DOHH2 (cell line): ENCODE results near the gene C20orf173.

Experiments used
- H3F3A ChIP-seq: fragments of 200-600 bp; sonication (generic), shearing (Covaris generic); 2 replicates; pipeline ENCODE4 v1.6.0; 2016; ENCODE audit warnings: antibody characterized with exemption, mild to moderate bottlenecking; ENCODE audit not compliant: control insufficient read depth, insufficient read depth
- H3K27ac ChIP-seq: fragments of 200-600 bp; sonication (generic); 2 replicates; pipeline ENCODE4 v1.5.1; 2014; ENCODE audit warnings: low read depth, mild to moderate bottlenecking, low read length, moderate library complexity
- H3K27me3 ChIP-seq: fragments of 200-600 bp; sonication (generic); 2 replicates; pipeline ENCODE4 v1.6.1; 2014; ENCODE audit warnings: mild to moderate bottlenecking, low read length, mixed read lengths; ENCODE audit not compliant: control insufficient read depth
- H3K36me3 ChIP-seq: fragments of 200-600 bp; sonication (generic); 2 replicates; pipeline ENCODE4 v1.6.1; 2014; ENCODE audit warnings: mild to moderate bottlenecking, low read length, moderate library complexity, mixed read lengths; ENCODE audit not compliant: control insufficient read depth
- H3K4me1 ChIP-seq: fragments of 200-600 bp; sonication (generic); 2 replicates; pipeline ENCODE4 v1.6.1; 2014; ENCODE audit warnings: mild to moderate bottlenecking, low read length, mixed read lengths; ENCODE audit not compliant: control insufficient read depth
- H3K4me2 ChIP-seq: fragments of 200-600 bp; sonication (generic); 2 replicates; pipeline ENCODE4 v1.6.0; 2014; ENCODE audit warnings: mild to moderate bottlenecking, low read length, moderate library complexity
- H3K4me3 ChIP-seq: fragments of 200-600 bp; sonication (generic); 2 replicates; pipeline ENCODE4 v1.5.1; 2014; ENCODE audit warnings: mild to moderate bottlenecking, low read length, mixed read lengths
- H3K79me2 ChIP-seq: fragments of 200-600 bp; sonication (generic); 2 replicates; pipeline ENCODE4 v1.6.1; 2014; ENCODE audit warnings: mild to moderate bottlenecking, low read length, mixed read lengths; ENCODE audit not compliant: control insufficient read depth
- H3K9me2 ChIP-seq: fragments of 200-600 bp; sonication (generic); replicated peaks from 2 replicates; pipeline ENCODE4 v1.6.1; 2014; ENCODE audit warnings: mild to moderate bottlenecking, low read length, mixed read lengths; ENCODE audit not compliant: control insufficient read depth
- H3K9me3 ChIP-seq: fragments of 200-600 bp; sonication (generic); 2 replicates; pipeline ENCODE4 v1.6.1; 2014; ENCODE audit warnings: antibody characterized with exemption, low read length, mixed read lengths; ENCODE audit not compliant: control insufficient read depth, insufficient read depth
- H4K20me1 ChIP-seq: fragments of 200-600 bp; sonication (generic); 2 replicates; pipeline ENCODE4 v1.6.0; 2014; ENCODE audit warnings: low read depth, mild to moderate bottlenecking, antibody characterized with exemption, low read length, moderate library complexity; ENCODE audit not compliant: control insufficient read depth, insufficient read depth
- EZH2phosphoT487 ChIP-seq: fragments of 200-600 bp; sonication (generic); IDR thresholded peaks from 2 replicates; pipeline ENCODE4 v1.6.1; 2017; ENCODE audit warnings: borderline replicate concordance, mild to moderate bottlenecking, antibody characterized with exemption, low read length, moderate library complexity, mixed read lengths
- TF ChIP-seq, protein P1 (sequence below): fragments of 200-600 bp; sonication (generic); IDR thresholded peaks from one replicate; pipeline ENCODE4 v1.5.1; 2014; ENCODE audit warnings: antibody characterized with exemption, mild to moderate bottlenecking, low read depth, low read length; ENCODE audit not compliant: poor library complexity, severe bottlenecking

The C20orf173 gene

DNA sequence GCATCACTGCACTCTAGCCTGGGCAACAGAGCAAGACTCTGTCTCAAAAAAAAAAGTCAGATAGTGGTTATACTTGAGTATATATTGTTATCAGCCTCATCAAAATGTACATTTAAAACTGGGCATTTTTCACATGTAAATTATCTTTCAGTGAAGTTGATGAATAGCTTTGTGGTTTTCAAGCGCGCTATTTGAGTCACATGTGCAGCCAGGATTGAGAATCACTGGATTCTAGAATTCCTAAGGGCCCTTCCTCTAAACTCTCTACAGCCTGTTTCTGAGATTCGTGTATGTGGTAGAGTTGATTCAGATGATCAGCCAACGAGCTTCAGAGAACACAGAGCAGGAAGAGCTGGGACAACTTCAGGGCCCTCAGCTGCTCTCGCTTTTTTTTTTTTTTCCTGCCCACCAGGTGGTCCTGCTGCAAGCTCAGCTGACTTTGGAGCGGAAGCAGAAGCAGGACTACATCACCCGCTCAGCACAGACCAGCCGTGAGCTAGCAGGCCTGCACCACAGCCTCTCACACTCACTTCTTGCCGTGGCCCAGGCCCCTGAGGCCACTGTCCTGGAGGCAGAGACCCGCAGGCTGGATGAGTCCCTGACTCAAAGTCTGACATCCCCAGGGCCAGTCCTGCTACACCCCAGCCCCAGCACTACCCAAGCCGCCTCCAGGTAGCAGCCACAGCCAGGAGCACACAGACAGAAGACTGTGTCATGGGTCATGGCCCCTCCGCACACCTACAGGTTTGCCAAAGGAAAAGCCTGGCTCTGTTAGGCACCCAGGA lies 18.3 kb downstream of the C20orf173 start:
- Histone ChIP-seq H3K9me2 (no peaks in the 10 kb centered on the region), H3K79me2 (no peaks in the 10 kb centered on the region), H3K9me3 (no peaks in the 10 kb centered on the region), H3K4me1 (0 out of 2 replicates have a peak, but pooled peaks cover under 1% of the 10 kb centered on the region), H3K4me3 (no peak overlapping the region), H3F3A (no peaks in the 10 kb centered on the region), H3K27ac (no peak overlapping the region), H3K4me2 (no peak overlapping the region), H3K36me3 (peaks cover 49% of the 10 kb centered on the region), H3K27me3 (no peaks in the 10 kb centered on the region), H4K20me1 (no peaks in the 10 kb centered on the region)
- TF ChIP-seq, protein P1, sequence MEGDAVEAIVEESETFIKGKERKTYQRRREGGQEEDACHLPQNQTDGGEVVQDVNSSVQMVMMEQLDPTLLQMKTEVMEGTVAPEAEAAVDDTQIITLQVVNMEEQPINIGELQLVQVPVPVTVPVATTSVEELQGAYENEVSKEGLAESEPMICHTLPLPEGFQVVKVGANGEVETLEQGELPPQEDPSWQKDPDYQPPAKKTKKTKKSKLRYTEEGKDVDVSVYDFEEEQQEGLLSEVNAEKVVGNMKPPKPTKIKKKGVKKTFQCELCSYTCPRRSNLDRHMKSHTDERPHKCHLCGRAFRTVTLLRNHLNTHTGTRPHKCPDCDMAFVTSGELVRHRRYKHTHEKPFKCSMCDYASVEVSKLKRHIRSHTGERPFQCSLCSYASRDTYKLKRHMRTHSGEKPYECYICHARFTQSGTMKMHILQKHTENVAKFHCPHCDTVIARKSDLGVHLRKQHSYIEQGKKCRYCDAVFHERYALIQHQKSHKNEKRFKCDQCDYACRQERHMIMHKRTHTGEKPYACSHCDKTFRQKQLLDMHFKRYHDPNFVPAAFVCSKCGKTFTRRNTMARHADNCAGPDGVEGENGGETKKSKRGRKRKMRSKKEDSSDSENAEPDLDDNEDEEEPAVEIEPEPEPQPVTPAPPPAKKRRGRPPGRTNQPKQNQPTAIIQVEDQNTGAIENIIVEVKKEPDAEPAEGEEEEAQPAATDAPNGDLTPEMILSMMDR: no peak
- TF ChIP-seq EZH2phosphoT487: no peak

DNA sequence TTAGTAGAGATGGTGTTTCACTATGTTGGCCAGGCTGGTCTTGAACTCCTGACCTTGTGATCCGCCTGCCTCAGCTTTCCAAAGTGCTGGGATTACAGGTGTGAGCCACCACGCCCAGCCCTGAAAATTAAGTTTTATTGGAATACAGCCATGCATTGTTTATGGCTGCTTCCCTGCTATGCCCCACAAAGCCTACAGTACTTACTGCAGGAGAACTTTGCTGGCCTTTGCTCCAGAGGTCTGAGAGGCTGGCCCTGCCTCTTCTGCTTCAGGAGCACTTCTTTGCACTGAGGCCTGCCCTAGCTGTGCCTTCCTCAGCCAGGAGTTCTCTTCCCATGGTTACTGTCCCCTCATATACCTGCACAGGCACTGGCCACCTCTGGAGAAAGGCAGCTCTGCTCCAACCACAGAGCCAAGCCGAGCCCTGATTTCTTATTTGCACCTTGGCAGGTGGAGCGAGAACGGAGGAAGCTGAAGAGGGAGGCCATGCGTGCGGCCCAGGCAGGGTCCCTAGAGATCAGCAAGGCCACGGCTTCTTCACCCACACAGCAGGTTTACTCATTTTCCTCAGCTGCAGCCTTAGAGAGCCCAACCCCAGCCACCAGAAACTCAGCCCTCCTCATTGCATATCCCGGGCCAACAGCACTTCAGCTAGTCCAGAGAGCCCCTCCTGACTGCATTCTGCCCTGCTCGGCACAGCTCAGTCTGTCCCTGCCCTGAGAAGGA lies 20.8 kb downstream of the C20orf173 start:
- Histone ChIP-seq H3K4me3 (no peak overlapping the region), H3F3A (no peaks in the 10 kb centered on the region), H3K27ac (no peak overlapping the region), H4K20me1 (no peaks in the 10 kb centered on the region), H3K79me2 (no peaks in the 10 kb centered on the region), H3K9me3 (no peaks in the 10 kb centered on the region), H3K9me2 (no peaks in the 10 kb centered on the region), H3K36me3 (peaks cover 67% of the 10 kb centered on the region), H3K27me3 (no peaks in the 10 kb centered on the region), H3K4me2 (no peak overlapping the region), H3K4me1 (0 out of 2 replicates have a peak, but pooled peaks cover 4% of the 10 kb centered on the region)
- TF ChIP-seq, protein P1: no peak
- no peak for TF ChIP-seq EZH2phosphoT487

DNA sequence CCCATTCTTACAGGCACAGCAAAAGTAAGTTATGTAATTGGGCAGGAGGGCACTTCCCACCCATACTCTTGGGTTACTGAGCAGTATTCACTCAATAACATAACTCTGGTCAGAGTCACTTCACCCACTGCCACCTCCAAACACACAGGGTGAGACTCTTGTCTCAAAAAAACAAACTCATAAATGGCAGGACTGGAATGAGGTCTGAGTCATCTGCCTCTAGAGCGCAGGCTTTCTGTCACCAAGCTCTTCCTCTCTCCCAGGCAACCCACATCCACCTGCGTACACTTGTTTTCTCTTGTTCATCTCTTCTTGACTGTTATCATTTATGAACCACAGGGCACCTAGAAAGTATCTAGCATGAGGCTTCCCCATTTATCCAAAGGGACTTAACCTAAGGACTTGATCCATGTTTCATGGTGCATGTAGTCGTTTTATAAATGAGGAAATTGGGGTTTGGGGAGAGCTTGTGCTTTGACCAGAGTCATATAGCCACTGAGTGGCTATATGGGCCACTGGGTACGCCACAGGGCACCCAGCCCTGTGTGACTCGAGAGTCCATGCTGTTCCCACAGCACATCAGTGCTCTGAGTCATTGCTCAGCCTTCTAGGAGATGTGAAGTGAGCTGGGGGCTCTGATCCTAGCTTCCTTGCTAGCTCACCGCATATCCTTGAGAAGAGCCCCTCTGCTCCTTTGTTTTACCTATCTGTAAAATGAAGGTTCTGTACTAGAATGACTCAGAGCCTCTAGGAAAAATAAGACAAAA lies 22.4 kb downstream of the C20orf173 start:
- Histone ChIP-seq H4K20me1 (no peaks in the 10 kb centered on the region), H3K27ac (no peak overlapping the region), H3K36me3 (peaks cover 78% of the 10 kb centered on the region), H3K9me2 (no peaks in the 10 kb centered on the region), H3K27me3 (no peaks in the 10 kb centered on the region), H3K4me2 (no peak overlapping the region), H3F3A (no peaks in the 10 kb centered on the region; the same call in 1 of the 2 replicates), H3K4me1 (peaks cover 14% of the 10 kb centered on the region), H3K9me3 (no peaks in the 10 kb centered on the region), H3K4me3 (no peak overlapping the region), H3K79me2 (no peaks in the 10 kb centered on the region)
- no peak for TF ChIP-seq EZH2phosphoT487
- TF ChIP-seq, protein P1: no peak
